Dedifferentiated amniotic fluid mesenchymal stem cell (primary cell): Measurements from ENCODE around the gene ITGA11.

Source experiments
- DNase-seq: peaks from one replicate; pipeline ENCODE4 v3.0.0-alpha.2; 2016; ENCODE audit errors: extremely low spot score

The ITGA11 gene

GRCh38 chr15:68332266-68332665, 99.7 kb downstream of the ITGA11 start:
- no peak for DNase-seq

- no peak for DNase-seq
Measured at GRCh38 chr15:68330901-68331300, 101.1 kb downstream of the ITGA11 start.

- DNase-seq = no peak
Measured at GRCh38 chr15:68330416-68330815, 101.5 kb downstream of the ITGA11 start.

DNA sequence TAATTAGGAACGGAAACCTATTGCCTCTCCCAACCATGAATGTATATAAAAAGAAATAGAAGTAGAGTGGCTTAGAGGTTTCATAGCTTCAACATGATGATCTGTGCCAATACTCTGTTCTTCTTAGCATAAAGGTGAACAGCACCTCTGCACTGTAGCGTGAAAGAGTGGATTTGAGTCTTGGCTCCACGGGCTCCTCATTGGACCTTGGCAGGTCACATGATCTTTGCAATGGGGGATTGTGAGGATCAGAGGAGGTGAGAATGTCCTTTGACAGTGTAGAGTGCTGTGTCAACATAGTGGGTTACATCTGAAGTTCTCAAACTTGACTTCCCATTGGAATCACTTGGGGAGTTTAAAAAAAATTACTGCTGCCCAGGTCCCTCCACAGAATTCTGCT, 103.0 kb downstream of the ITGA11 start:
- no peak for DNase-seq

DNA sequence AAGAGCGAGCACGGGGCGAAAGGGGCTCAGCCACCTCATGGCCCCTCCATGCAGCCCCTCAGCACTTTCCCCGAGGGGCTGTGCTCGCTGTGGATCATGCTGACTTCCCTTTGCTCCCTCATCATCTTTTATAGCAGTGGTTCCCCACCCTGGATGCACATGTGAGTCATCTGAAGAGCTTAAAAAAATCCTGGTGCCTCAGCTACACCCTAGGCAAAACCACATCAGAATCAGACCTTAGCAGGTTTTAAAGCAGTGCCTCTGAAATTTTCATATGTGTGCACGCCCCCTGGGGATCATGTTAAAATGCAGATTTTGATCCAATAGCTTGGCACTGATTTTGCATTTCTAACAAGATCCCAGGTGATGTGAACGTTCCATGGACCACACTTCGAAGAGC, 103.5 kb downstream of the ITGA11 start:
- no peak for DNase-seq

DNA sequence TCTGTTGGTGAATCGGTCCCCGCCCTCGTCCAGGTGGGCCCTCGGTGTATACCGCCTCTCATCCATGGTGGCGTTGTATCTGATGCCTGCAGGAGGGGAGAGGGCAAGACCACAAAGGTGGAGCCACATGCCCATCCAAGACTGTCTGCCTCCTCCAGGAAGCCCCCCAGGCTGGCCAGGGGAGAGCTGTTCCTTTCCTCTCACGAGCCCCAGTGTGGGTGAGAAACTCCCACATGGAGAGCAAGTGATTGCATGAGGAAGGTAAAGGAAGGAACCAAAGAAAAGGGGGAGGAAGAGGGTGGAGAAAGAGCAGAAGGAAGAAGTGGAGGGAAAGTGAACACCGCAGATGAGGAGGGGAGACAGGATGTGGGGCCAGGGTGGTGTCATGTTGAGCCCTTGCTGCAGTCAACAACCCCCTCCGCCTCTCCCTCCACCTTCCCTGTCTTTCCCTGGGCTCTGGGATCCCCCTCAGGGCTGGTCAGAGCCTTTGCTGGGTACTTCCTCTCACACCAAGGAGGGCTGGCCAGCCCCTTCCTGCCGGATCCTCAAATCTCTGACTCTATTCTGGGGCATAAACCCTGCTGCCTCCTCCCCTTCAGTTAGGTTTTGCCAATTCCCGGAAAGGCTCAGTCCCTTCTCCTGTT, 105.1 kb downstream of the ITGA11 start:
- no peak for DNase-seq

DNA sequence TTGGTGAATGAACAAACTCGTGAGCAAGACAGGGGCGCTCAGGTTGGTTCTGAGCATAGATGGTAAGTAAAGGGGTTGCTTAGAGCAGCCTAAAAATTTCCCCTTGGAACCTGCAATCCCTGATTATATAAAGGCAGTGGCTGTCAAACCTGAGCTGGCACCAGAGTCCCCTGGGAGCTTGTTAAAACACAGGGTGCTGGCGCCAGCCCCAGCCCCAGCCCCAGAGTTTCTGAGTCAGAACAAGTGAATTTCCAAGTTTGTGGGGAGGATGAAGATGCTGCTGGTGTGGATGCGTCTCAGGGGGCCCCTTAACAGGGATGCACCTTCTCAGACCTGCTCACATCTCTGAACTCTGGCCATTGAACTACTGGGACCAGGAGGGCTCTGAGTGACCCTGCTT, 106.2 kb downstream of the ITGA11 start:
- no peak for DNase-seq

GRCh38 chr15:68322796-68323195, 109.2 kb downstream of the ITGA11 start:
- no peak for DNase-seq

DNA sequence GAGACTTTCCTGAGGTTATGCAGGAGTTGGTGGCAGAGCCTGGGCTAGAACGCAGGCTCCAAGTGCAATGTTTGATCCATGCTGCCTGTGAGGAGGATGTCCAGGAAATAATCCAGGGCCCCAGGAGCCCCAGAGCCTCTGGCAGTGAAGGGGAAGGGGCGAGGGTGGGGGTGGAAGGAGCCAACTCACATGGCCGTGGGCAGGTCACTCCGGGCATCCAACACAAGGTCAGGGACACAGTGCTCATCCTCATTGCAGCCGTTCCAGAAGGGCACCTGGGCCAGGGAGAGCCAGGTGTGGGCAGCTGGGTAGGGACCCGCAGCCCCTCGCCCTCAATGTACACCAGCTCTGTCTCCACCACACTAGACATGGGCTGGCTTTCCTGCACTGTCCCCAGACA, 110.7 kb downstream of the ITGA11 start:
- no peak for DNase-seq

DNA sequence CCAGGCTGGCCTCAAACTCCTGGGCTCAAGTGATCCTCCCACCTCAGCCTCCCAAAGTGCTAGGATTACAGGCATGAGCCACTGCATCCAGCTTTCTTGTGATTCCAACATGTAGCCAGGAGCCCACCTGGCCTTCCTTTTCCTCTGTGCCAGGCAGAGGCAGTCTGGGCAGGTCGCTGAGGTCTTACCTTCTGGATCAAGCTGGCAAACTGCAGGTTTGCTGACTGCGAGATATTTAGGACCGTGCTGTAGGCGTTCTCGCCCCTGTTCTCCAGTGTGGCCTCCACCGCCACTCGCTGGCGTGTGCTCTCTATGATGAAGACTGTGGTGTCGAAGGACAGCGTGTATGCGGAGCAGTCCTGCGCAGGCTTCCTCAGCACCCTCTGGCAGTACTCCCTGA, 112.0 kb downstream of the ITGA11 start:
- DNase-seq = no peak

DNA sequence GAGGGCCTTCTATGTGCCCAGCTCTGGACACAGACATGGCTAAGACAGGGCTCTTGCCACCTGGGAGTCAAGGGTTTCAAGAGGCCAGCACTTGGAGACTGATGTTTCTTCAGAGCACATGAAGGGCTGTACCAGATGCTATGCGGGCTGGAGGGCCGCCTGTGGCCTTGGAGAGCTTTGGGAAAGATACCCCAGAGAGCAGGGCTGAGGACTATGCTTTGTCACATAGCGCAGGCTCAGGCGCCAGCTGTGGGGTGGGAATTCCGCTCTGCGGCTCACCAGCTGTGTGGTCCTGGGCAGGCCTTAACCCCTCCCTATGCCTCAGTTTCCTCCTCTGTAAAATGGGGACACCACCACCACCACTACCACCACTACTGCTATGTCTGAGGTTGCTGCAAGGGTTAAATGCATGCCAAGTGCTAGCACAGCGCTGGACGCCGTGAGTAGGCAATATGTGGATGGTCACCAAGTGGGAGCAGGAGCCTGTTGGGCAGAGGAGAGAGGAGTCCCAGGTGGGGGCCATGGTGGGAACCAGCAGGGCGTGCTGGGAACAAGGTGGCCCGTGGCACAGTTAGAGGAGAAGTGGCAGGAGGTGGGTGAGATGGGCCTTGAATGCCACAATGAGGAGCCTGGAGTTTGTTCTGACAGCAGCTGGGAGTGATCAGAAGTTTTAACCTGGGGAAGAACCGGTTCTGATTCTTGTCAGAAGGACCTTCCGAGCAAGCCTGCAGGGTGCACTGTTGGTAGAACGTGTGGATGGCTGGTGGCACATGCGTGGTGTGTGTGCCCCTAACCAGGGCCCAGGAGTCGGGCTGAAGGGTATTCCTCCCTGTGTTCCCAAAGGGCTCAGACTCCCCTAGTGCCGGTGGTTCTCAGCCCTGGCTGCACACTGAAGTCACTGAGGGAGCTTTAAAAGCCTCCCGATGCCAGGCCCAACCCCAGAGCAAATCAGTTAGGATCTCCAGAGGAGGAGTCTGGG, 112.7 kb downstream of the ITGA11 start:
- DNase-seq = no peak

DNA sequence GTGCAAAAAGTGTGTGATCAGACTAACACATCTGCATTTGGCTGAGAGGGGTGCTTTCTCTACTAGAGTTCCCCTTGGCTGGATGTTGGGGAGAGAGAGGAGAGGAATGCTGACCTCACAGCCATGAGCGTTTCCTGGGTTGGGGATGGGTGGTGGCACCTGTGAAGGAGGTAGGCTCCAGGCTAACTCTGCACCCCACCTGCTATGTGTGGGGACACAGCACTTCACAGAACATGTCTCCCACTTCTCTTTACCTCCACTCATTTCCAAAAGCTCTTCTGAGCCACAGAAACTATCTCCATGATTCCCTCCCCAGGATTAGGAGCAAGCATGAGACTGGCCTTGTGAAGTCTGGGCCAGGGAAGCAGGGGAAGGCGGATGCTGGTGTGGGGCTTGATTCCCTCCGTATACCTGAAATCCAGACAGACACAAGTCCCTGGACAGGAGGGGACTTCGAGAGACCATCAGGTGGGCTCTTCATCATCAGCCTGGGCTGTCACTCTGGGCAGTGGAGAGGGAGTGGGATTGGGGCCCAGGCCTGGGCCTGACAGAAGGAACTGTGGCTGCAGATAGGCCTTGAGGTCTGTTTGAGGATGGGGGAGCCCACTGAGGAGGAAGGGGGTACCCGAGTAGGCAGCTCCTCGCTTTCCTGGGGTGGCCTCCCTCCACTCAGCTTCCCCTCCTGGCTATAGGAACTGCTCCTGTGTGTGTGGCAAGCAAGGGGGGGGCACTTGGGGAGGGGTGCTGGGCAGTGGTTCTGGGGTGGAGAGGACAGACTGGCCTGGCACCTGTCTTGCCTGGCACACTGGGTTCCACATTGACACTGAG, 113.7 kb downstream of the ITGA11 start:
- no peak for DNase-seq

DNA sequence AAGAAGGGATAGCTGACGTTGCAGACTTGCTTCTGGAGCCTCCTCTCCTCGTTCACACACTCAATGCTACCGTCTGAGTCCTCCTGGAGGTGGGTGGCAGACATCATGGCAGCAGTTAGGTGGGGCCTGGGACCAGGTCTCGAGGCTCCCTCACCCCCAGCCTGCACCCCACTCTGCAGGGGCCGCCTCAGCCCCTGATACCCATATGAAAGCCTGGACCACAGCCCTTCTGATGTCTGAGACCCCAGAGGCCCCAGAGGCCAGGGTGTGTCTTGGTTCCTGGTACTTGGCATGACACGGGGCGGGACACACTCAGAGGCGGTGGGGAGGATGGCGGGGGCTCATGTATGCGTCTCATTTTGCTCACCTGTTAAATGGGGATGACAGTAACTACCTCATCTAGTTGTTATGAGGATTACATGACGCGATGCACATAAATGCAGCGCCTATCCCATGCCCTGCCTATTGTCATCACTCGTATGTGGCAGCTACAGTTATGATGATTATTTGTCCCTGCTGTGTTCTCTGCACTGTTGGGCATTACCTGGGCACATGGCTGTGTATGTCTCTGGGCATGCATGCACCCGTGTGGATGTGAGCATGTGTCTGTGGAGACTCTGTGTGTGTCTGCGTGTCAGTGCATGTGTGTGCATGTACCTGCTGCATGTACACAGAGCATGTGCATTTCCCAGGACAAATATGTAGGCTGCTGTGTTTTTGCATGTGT, 114.5 kb downstream of the ITGA11 start:
- DNase-seq = no peak

- DNase-seq = no peak
Measured at GRCh38 chr15:68316061-68316804, 115.7 kb downstream of the ITGA11 start.

DNA sequence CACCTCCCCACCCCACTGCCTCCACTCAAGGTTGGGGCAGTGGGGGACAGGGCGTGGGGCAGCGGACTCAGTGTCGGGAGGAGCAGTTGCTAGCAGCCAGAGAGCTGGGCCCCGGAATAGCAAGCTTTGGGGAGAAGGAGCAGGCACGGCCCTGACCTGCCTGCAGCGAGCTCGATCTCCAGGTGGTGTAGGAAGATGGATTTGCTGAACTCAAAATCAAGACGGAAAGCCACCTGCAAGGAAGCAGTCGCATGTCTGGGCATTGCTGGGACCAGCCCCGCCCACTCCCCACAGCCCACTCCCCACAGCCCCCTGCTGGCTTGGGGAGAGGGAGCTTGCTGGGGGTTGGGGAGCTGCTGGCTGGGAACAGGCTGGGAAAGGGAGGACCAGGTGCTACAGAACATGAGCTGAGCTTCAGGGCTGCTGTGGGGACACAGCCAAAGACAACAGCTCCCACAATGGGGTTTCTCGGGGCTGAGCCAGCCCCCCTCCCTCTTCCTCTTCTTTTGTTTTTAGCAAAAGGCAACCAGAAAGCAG, 116.4 kb downstream of the ITGA11 start:
- DNase-seq = no peak

DNA sequence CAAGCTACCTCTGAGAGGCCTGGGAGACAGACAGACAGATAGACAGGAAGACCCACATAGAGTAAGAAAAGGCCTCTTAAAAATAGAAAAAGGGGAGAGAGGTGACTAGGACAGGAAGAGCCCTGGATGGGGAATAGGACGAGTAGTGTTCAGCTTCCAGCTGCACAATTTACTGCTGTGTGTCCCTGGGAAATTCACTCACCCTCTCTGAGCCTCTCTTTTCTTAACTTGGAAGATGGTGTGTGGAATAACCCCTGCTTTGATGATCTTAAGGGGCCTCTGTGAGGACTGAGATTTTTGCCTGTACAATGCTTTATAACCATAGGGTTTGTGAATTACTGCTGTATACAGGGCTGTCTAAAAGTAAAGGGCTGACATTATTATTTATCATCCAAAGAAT, 116.9 kb downstream of the ITGA11 start:
- no peak for DNase-seq

- DNase-seq = no peak
Measured at GRCh38 chr15:68314563-68314962, 117.4 kb downstream of the ITGA11 start.

DNA sequence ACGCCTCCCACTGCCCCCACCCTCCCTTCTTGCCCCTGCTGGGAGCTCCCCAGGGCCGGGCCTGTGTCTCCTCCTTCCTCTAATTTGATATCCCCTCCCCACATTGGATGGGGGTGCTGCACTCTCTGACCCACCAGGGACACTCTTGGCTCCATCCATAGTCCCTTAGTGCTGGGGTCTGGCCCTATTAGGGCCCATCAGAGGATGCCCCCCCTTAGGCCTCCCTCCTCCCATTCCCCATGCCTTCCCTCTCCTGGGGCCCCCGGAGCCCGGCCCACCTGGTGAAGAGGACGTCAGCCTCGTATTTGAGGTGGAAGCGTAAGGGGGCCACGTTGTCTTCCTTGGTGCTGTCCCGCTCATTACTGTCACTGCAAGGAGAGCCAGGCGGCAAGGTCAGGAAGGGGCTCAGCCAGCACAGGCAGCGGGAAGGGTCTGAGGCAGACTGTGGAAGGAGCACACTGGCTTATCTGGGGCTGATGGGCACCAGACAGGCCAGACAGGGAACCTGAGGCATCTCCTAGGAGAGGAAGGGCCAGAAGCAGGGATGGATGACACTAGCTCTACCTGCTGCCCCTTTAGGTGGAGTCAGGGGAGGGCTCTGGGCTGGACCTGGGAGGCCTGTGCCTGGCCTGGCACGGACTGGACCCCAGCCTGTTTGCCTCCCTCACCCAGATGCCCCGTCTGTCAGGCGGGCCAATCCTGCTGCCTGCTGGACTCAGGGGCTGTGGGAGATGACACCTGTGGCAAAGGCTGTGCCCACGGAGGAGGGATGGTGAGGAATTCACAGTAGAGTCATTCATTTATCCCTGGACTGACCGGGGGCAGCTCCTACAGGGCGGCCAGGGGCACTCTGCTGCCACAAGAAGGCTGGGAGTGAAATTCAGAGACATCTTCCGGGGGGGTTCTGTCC, 118.2 kb downstream of the ITGA11 start:
- DNase-seq = no peak

GRCh38 chr15:68312701-68313204, 119.2 kb downstream of the ITGA11 start:
- DNase-seq = no peak
